NCI-H1105 treated with DMSO at 0.1 percent for 48 hours (cell line): Measurements from ENCODE around the gene DAPK3.
"Not testable (repeated sequence)": the region's sequence is repeated elsewhere in the genome, so short reads cannot be mapped to it uniquely, and the experiment has no call there.

Source experiments
- DNase-seq: peaks from one replicate; lab custom pipeline; 2025; lab: John Stamatoyannopoulos, UW

The DAPK3 gene

GRCh38 chr19:3978145-3978544 is 7.2 kb upstream of the DAPK3 start:
- DNase-seq, result no peak

GRCh38 chr19:3977242-3978143 is 6.6 kb upstream of the DAPK3 start:
- no peak for DNase-seq

- no peak for DNase-seq
These were observed 5.8 kb upstream of the DAPK3 start for GRCh38 chr19:3976495-3977241.

GRCh38 chr19:3975637-3976087 is 4.8 kb upstream of the DAPK3 start:
- DNase-seq, result no peak

- no peak for DNase-seq
These were observed 4.2 kb upstream of the DAPK3 start for GRCh38 chr19:3975144-3975543.

GRCh38 chr19:3970313-3970807 is 539 bp downstream of the DAPK3 start:
- no peak for DNase-seq

GRCh38 chr19:3969435-3970312 is 1.2 kb downstream of the DAPK3 start:
- no peak for DNase-seq

- peak; percentile 24 for DNase-seq
These were observed 2.1 kb downstream of the DAPK3 start for GRCh38 chr19:3968556-3969434.

- not testable (repeated sequence) for DNase-seq
These were observed 2.9 kb downstream of the DAPK3 start for GRCh38 chr19:3967983-3968382.

- DNase-seq, result no peak
These were observed 4.6 kb downstream of the DAPK3 start for GRCh38 chr19:3966051-3967017.

GRCh38 chr19:3964256-3965194 is 6.4 kb downstream of the DAPK3 start:
- no peak for DNase-seq

- DNase-seq, result no peak
These were observed 7.2 kb downstream of the DAPK3 start for GRCh38 chr19:3963458-3964255.

GRCh38 chr19:3961007-3961406 is 9.9 kb downstream of the DAPK3 start:
- DNase-seq, result no peak

- no peak for DNase-seq
These were observed 11.2 kb downstream of the DAPK3 start for GRCh38 chr19:3959766-3960131.

- DNase-seq, result no peak
These were observed 11.8 kb downstream of the DAPK3 start for GRCh38 chr19:3958836-3959765.

GRCh38 chr19:3955688-3956087 is 15.2 kb downstream of the DAPK3 start:
- DNase-seq, result no peak

GRCh38 chr19:3955276-3955675 is 15.6 kb downstream of the DAPK3 start:
- not testable (repeated sequence) for DNase-seq
